D721Med (cell line): Measurements from ENCODE around the gene MZT2A.
"Not testable (repeated sequence)": the region's sequence is repeated elsewhere in the genome, so short reads cannot be mapped to it uniquely, and the experiment has no call there.

ENCODE experiments used
- DNase-seq: peaks from one replicate; pipeline ENCODE4 v3.0.0; 2011; ENCODE audit warnings: low spot score; ENCODE audit not compliant: insufficient read length
- FAIRE-seq: peaks from 2 replicates; lab custom pipeline; 2011; peaks lifted over from hg19 to GRCh38; lab: Jason Lieb, UNC
- CTCF ChIP-seq: IDR thresholded peaks from 2 replicates; pipeline ENCODE4 v1.5.1; 2012; ENCODE audit warnings: mild to moderate bottlenecking, control low read depth; ENCODE audit not compliant: insufficient read depth; ENCODE audit errors: missing control alignments

The MZT2A gene

GRCh38 chr2:131492015-131492417 lies at the start of gene MZT2A:
TSS of gene MZT2A (minus strand) at chr2:131492397. CDS start at chr2:131492376, 21 bp downstream.
- not testable (repeated sequence) for DNase-seq, FAIRE-seq

- not testable (repeated sequence) for DNase-seq, FAIRE-seq
Measured at GRCh38 chr2:131538856-131539255, 46.7 kb upstream of the MZT2A start.

GRCh38 chr2:131536841-131537240 lies 44.6 kb upstream of the MZT2A start:
- DNase-seq, FAIRE-seq: not testable (repeated sequence)

GRCh38 chr2:131535951-131536826 lies 44.0 kb upstream of the MZT2A start:
- FAIRE-seq, DNase-seq: not testable (repeated sequence)

- FAIRE-seq, result no peak
- no peak for DNase-seq
- TF ChIP-seq CTCF, result no peak
Measured at GRCh38 chr2:131535526-131535925, 43.3 kb upstream of the MZT2A start.

GRCh38 chr2:131534965-131535364 lies 42.8 kb upstream of the MZT2A start:
- DNase-seq, FAIRE-seq: not testable (repeated sequence)

GRCh38 chr2:131534317-131534672 lies 42.1 kb upstream of the MZT2A start:
- DNase-seq, FAIRE-seq: not testable (repeated sequence)

- not testable (repeated sequence) for DNase-seq, FAIRE-seq
Measured at GRCh38 chr2:131533609-131534316, 41.6 kb upstream of the MZT2A start.

- not testable (repeated sequence) for FAIRE-seq
Measured at GRCh38 chr2:131532723-131533608, 40.8 kb upstream of the MZT2A start.

GRCh38 chr2:131531547-131532185 lies 39.5 kb upstream of the MZT2A start:
- not testable (repeated sequence) for FAIRE-seq, DNase-seq

More at GRCh38 chr2:131532723-131533608, 40.8 kb upstream of the MZT2A start:
- DNase-seq, result not testable (repeated sequence)

GRCh38 chr2:131530626-131531344 lies 38.6 kb upstream of the MZT2A start:
- not testable (repeated sequence) for DNase-seq, FAIRE-seq

- FAIRE-seq, DNase-seq: not testable (repeated sequence)
Measured at GRCh38 chr2:131529864-131530445, 37.8 kb upstream of the MZT2A start.

GRCh38 chr2:131528981-131529863 lies 37.0 kb upstream of the MZT2A start:
- not testable (repeated sequence) for FAIRE-seq, DNase-seq

- not testable (repeated sequence) for FAIRE-seq, DNase-seq
Measured at GRCh38 chr2:131527131-131528001, 35.2 kb upstream of the MZT2A start, which contains the start of gene CCDC74A. TSS of gene CCDC74A (plus strand) at chr2:131527888. CDS start at chr2:131527971, 83 bp downstream.

GRCh38 chr2:131525256-131525655 lies 33.1 kb upstream of the MZT2A start:
- not testable (repeated sequence) for DNase-seq, FAIRE-seq
